Endothelial cell of umbilical vein (primary cell): ENCODE results near the gene SRCIN1. TPM values are rescaled to one million over a fixed set of nuclear protein-coding genes. Genes with fewer than 3 reads are reported as not detected.
"Not testable (repeated sequence)": the region's sequence is repeated elsewhere in the genome, so short reads cannot be mapped to it uniquely, and the experiment has no call there.

Experiments
- BruUV-seq: library from RNA; stranded (reverse); fragments of 400-500 nt; replicated peaks from 2 replicates; lab custom pipeline; 2021; lab: Mats Ljungman, UMichigan
- CTCF ChIA-PET: fragments of 300-600, 350-600 bp; sonication (Branson Sonifier 250); formaldehyde crosslinking; loops from one replicate; lab custom pipeline; 2021; ENCODE audit warnings: antibody characterized with exemption, inconsistent platforms; lab: Charles Lee
- POLR2A ChIA-PET: fragments of 300-600, 350-600 bp; sonication (Branson Sonifier 250); formaldehyde crosslinking; loops from one replicate; lab custom pipeline; 2021; ENCODE audit warnings: antibody characterized with exemption, inconsistent platforms; lab: Charles Lee
- DNase-seq: peaks from one replicate; pipeline ENCODE4 v3.0.0-alpha.2; 2011; ENCODE audit warnings: low read depth, low spot score
- FAIRE-seq: peaks from 2 replicates; lab custom pipeline; 2011; peaks lifted over from hg19 to GRCh38; lab: Jason Lieb, UNC
- H2AFZ ChIP-seq: 2 replicates; pipeline ENCODE4 v1.6.0; 2012; ENCODE audit warnings: low read depth, low read length, control low read depth, inconsistent platforms
- H3K27ac ChIP-seq: 2 replicates; pipeline ENCODE4 v1.5.1; 2011; ENCODE audit warnings: low read depth, mild to moderate bottlenecking, control low read depth, low read length, moderate library complexity; ENCODE audit not compliant: insufficient read depth
- H3K27me3 ChIP-seq, 2 experiments: 2 replicates each; pipeline versions ENCODE4 v1.6.0 to v1.6.1; 2011; ENCODE audit warnings: low read length in 2 of 2, mixed read lengths in 1 of 2; ENCODE audit not compliant: control insufficient read depth in 2 of 2, insufficient read depth in 2 of 2
- H3K36me3 ChIP-seq, 2 experiments: 2 replicates in 1 of 2; 3 replicates in 1 of 2; pipeline ENCODE4 v1.5.1; 2011; ENCODE audit warnings: low read length in 2 of 2, mild to moderate bottlenecking in 1 of 2, moderate library complexity in 1 of 2; ENCODE audit not compliant: control insufficient read depth in 2 of 2, insufficient read depth in 2 of 2; ENCODE audit errors: extremely low read depth in 1 of 2
- H3K4me1 ChIP-seq: 3 replicates; pipeline ENCODE4 v1.5.1; 2011; ENCODE audit warnings: mild to moderate bottlenecking, low read length; ENCODE audit not compliant: control insufficient read depth, insufficient read depth; ENCODE audit errors: extremely low read depth
- H3K4me2 ChIP-seq: 2 replicates; pipeline ENCODE4 v1.6.1; 2011; ENCODE audit warnings: low read length, control low read depth, mixed read lengths; ENCODE audit not compliant: insufficient read depth
- H3K4me3 ChIP-seq, 3 experiments: fragments of 200-600 bp in 1 of 3; sonication (generic), shearing (Covaris generic) in 1 of 3; replicated peaks in 1 of 3; 2 replicates each; pipeline ENCODE4 v1.5.1; 2011 to 2016; ENCODE audit warnings: control low read depth in 3 of 3, low read length in 3 of 3, mild to moderate bottlenecking in 2 of 3, inconsistent platforms in 1 of 3, low read depth in 1 of 3, moderate library complexity in 1 of 3; ENCODE audit not compliant: insufficient read depth in 1 of 3
- H3K79me2 ChIP-seq: 2 replicates; pipeline ENCODE4 v1.6.0; 2012; ENCODE audit warnings: low read length, inconsistent platforms; ENCODE audit not compliant: control insufficient read depth, insufficient read depth
- H3K9ac ChIP-seq: replicated peaks from 2 replicates; pipeline ENCODE3; 2011; ENCODE audit warnings: low read length, control low read depth; ENCODE audit not compliant: insufficient read depth; ENCODE audit errors: extremely low read depth
- H3K9me1 ChIP-seq: replicated peaks from 3 replicates; pipeline ENCODE4 v1.6.0; 2011; ENCODE audit warnings: mild to moderate bottlenecking, low read length; ENCODE audit not compliant: control insufficient read depth, insufficient read depth; ENCODE audit errors: extremely low read depth
- H3K9me3 ChIP-seq: replicated peaks from 2 replicates; pipeline ENCODE4 v1.5.1; 2012; ENCODE audit warnings: low read length, inconsistent platforms; ENCODE audit not compliant: control insufficient read depth, insufficient read depth
- H4K20me1 ChIP-seq: replicated peaks from 2 replicates; pipeline ENCODE3; 2011; ENCODE audit warnings: mild to moderate bottlenecking, low read length; ENCODE audit not compliant: control insufficient read depth, insufficient read depth; ENCODE audit errors: extremely low read depth
- dilution Hi-C: fragments of 300-500 bp; cut with MboI; formaldehyde crosslinking; loops from one replicate; pipeline ENCODE4 v1.15.0; 2019; ENCODE audit warnings: low sequenced_read_pairs; ENCODE audit not compliant: extremely low pct_ligation_motif_present
- intact Hi-C: fragments of 100-400 bp; cut with micrococcal nuclease; formaldehyde crosslinking; loops from one replicate; pipeline ENCODE4 v1.10.0; 2022
- polyA plus RNA-seq, 4 experiments: library from polyadenylated mRNA; depleted of rRNA in 3 of 4; stranded (reverse) in 3 of 4; unstranded in 1 of 4; fragments of >200 nt; gene quantifications; 2 replicates each; pipeline versions ENCODE4 v1.2.1 to v1.2.3, GENCODE V29; 2011 to 2012; ENCODE audit warnings: missing spikeins in 1 of 4
- total RNA-seq: library from RNA; stranded (reverse); gene quantifications from 2 replicates; pipeline ENCODE4 v1.2.3, GENCODE V29; 2021

The SRCIN1 gene
- total and polyA plus RNA-seq, 2 donors (not counting 3 experiments of a cell fraction or from before 2014, with no cell fraction given) = 0.15 to 0.35 TPM

DNA sequence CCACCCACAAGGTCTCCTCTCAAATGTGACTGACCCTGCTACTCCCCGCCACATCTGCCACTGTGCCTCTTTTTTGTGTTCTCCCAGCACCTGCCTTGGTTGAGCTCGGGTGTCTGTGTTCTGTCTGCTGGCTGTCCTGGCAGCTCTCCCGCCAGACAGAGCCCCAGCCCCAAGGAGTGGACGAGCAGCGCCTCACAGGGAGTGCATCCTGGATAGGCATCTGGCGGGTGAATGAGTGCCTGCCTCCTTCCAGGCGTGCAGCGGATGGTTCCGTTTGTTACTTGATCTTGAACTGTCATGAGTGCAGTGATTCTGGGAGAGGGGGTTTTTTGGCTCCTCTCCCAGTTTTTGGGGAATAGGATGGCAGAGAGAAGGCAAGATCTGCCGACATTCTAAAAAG is 77.6 kb downstream of the SRCIN1 start:
- H2AFZ ChIP-seq, H3K36me3 ChIP-seq, H3K9me1 ChIP-seq, H3K9ac ChIP-seq, H3K4me3 ChIP-seq, CTCF ChIA-PET, H3K79me2 ChIP-seq, FAIRE-seq, H3K4me1 ChIP-seq, H3K27ac ChIP-seq, H3K4me2 ChIP-seq, BruUV-seq, dilution Hi-C loops, H3K27me3 ChIP-seq, intact Hi-C loops, H4K20me1 ChIP-seq, H3K9me3 ChIP-seq, DNase-seq, POLR2A ChIA-PET: not testable (repeated sequence)

DNA sequence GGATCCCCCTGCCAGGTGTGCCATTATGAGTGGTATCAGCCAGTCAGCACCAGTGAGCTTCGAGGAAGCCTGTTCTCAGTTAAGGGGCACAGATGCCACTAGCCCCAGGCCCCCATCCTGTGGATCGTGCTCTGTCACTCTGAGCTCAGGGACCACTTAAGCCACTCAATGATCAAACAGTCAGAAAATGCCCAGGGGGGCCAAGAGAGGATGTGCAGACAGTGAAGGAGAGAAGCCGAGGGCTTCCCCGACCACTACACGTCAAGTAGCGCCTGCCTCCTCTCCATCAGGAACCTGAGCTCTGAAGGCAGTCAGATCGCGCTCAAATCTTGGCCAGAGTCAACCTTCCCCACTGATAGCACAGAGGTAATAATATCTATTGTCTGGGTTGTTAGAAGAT is 79.2 kb downstream of the SRCIN1 start:
- H3K79me2 ChIP-seq, H3K9me1 ChIP-seq, dilution Hi-C loops, H3K27ac ChIP-seq, POLR2A ChIA-PET, H3K4me1 ChIP-seq, H3K4me2 ChIP-seq, H3K9me3 ChIP-seq, CTCF ChIA-PET, intact Hi-C loops, BruUV-seq, H2AFZ ChIP-seq, H3K27me3 ChIP-seq, H4K20me1 ChIP-seq, H3K4me3 ChIP-seq, H3K9ac ChIP-seq, H3K36me3 ChIP-seq, DNase-seq, FAIRE-seq: not testable (repeated sequence)
